ENCODE data around the gene IFT43. TPM values are rescaled to one million over a fixed set of nuclear protein-coding genes. Genes with fewer than 3 reads are reported as not detected.

Gene IFT43
- total RNA-seq, 1 donor from 2014 or later = 15.8 TPM

DNA sequence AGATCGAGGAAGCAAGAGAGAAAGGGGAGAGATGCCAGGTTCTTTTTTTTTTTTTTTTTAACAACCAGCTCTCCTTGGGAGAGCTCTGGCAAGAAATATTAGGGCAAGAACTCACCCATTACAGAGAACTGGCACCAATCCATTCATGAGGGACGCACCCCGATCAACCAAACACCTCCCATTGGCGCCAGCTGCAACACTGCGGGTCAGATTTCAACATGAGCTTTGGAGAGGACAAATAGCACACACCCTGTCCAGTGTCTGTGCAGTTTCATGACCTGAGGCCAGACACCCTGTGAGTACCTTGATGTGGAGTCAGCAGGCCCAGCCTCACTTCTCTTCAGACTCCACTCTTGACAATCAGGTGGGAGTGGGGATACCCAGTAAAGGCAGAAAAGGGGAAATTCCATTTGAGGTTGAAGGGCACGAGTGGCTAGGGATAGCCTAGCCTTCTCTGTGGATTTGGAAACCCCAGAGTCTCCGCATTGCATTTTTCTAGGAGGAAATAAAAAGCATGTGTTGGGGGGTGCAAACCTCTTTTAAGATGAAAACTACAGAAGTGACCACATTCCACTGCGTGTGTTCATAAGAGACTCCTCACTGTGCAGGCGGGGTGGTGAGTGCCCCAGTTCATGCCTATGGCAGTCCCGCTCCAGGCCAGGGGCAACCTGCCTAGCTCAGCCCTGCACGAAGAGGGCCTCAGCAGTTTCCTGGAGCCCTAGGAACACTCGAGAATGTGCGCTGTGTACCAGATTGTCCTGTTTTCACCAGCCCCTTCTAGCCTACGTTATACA lies 123.7 kb downstream of the IFT43 start:
- no peak overlapping the region for H3K4me3 Mint-ChIP-seq
- no peak for ATAC-seq (ENCODE audit: low read depth)
- ChIA-PET CTCF (no interaction called here), POLR2A (no interaction called here)
- H3K27ac Mint-ChIP-seq = no peak overlapping the region
- H3K9me3 Mint-ChIP-seq = peaks cover 4% of the 10 kb centered on the region
- no peaks in the 10 kb centered on the region for H3K36me3 Mint-ChIP-seq (ENCODE audit: low read depth)
- intact Hi-C loops (cut with micrococcal nuclease) = no loop called here
- peaks cover 18% of the 10 kb centered on the region for H3K27me3 Mint-ChIP-seq
- TF ChIP-seq, protein P1, sequence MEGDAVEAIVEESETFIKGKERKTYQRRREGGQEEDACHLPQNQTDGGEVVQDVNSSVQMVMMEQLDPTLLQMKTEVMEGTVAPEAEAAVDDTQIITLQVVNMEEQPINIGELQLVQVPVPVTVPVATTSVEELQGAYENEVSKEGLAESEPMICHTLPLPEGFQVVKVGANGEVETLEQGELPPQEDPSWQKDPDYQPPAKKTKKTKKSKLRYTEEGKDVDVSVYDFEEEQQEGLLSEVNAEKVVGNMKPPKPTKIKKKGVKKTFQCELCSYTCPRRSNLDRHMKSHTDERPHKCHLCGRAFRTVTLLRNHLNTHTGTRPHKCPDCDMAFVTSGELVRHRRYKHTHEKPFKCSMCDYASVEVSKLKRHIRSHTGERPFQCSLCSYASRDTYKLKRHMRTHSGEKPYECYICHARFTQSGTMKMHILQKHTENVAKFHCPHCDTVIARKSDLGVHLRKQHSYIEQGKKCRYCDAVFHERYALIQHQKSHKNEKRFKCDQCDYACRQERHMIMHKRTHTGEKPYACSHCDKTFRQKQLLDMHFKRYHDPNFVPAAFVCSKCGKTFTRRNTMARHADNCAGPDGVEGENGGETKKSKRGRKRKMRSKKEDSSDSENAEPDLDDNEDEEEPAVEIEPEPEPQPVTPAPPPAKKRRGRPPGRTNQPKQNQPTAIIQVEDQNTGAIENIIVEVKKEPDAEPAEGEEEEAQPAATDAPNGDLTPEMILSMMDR (IDR thresholded peaks at IDR 0.05) = no peak
- no peaks in the 10 kb centered on the region for H3K4me1 Mint-ChIP-seq
- DNase-seq = no peak

DNA sequence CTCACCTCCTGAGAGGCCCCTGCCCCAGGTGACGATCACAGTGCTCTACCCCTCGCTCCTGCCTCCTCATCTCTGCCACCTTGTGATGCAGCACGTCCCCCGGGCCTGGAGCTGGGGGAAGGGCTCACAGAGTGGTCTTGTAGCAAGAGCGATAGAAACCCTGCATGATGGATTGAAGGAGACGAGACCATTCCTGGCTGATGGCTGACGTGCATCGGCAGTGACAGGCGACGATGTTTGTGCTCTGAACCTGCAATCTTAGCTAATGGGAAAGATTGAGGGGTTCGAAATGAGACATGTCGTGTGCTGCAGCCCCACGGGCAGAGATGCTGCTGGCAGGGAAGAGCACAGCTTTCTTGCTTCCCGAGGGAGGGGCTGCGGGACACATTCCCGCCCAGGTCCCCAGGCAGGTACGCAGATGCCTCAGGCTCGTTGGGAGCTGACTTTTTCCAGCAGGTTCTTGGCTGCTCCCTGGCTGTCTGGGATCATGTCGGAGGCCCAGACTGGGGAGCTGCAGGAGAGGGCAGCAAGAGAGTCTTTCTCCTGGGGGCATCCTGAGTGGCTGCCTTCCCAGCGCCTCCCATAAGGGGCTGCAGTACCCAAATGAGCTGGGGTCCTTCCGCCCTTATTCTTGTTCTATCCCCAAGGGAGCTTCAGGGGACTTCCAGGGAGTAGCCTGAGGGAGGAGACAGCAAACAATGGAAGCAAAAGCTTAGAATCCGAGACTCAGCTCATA lies 127.5 kb downstream of the IFT43 start:
- Mint-ChIP-seq H3K9me3 (peaks cover 4% of the 10 kb centered on the region), H3K36me3 (ENCODE audit: low read depth) (no peaks in the 10 kb centered on the region), H3K4me1 (no peaks in the 10 kb centered on the region), H3K4me3 (no peak overlapping the region), H3K27me3 (peaks cover 27% of the 10 kb centered on the region), H3K27ac (no peak overlapping the region)
- intact Hi-C loops (cut with micrococcal nuclease) = no loop called here
- TF ChIP-seq, protein P1 (IDR thresholded peaks at IDR 0.05) = no peak
- POLR2A ChIA-PET = no interaction called here
- CTCF ChIA-PET = no interaction called here
- DNase-seq (no peak), ATAC-seq (ENCODE audit: low read depth) (no peak)

DNA sequence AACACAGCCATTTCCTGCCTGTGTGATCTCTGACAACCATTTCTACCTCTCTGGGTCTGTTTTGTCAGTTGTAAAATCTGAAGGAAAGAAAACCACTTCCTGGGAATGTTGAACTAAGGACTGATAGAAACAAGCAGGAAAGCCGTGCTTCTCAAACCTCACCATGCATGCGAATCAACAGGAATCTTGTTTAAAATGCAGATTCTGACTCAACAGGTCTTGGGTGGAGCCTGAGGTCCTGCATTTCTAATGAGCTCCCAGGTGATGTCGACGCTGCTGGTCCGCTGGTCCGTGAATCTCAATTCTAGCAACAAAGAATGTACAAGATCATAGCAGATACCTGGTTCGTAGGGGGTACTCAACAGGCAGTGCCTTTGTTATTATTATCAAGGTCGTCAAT lies 128.1 kb downstream of the IFT43 start:
- Mint-ChIP-seq H3K36me3 (ENCODE audit: low read depth) (no peaks in the 10 kb centered on the region), H3K27ac (no peak overlapping the region), H3K27me3 (peaks cover 27% of the 10 kb centered on the region), H3K4me3 (no peak overlapping the region), H3K9me3 (peaks cover 2% of the 10 kb centered on the region), H3K4me1 (no peaks in the 10 kb centered on the region)
- ChIA-PET POLR2A (no interaction called here), CTCF (no interaction called here)
- ATAC-seq (ENCODE audit: low read depth) (no peak), DNase-seq (no peak)
- intact Hi-C loops (cut with micrococcal nuclease) = no loop called here
- TF ChIP-seq, protein P1 (IDR thresholded peaks at IDR 0.05) = no peak

DNA sequence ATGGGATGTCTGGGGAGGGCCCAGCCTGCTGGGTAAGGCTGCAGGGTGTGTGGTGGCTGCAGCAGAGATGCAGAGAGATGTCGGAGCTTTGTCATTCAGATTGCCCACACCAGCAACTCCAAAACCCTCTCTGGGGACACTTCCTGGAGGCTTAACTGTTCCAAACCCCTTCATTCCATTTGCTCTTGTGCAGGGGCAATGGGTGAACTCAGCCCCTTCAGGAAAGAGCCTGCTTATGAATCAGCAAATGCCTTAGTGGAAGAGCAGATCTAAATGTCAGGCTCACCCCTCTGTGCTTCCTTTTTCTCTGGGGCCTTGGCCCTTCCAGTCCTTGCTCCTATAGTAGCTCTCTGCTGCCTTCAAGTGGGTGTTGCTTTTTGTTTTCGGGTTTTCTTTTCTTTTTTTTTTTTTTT lies 129.5 kb downstream of the IFT43 start:
- DNase-seq = no peak
- intact Hi-C loops (cut with micrococcal nuclease) = no loop called here
- Mint-ChIP-seq H3K36me3 (ENCODE audit: low read depth) (no peaks in the 10 kb centered on the region), H3K4me1 (no peaks in the 10 kb centered on the region), H3K27ac (no peak overlapping the region), H3K27me3 (peaks cover 27% of the 10 kb centered on the region), H3K9me3 (no peaks in the 10 kb centered on the region), H3K4me3 (no peak overlapping the region)
- TF ChIP-seq, protein P1 (IDR thresholded peaks at IDR 0.05) = no peak
- ATAC-seq (ENCODE audit: low read depth) = no peak
- POLR2A ChIA-PET = no interaction called here
- CTCF ChIA-PET = no interaction called here

DNA sequence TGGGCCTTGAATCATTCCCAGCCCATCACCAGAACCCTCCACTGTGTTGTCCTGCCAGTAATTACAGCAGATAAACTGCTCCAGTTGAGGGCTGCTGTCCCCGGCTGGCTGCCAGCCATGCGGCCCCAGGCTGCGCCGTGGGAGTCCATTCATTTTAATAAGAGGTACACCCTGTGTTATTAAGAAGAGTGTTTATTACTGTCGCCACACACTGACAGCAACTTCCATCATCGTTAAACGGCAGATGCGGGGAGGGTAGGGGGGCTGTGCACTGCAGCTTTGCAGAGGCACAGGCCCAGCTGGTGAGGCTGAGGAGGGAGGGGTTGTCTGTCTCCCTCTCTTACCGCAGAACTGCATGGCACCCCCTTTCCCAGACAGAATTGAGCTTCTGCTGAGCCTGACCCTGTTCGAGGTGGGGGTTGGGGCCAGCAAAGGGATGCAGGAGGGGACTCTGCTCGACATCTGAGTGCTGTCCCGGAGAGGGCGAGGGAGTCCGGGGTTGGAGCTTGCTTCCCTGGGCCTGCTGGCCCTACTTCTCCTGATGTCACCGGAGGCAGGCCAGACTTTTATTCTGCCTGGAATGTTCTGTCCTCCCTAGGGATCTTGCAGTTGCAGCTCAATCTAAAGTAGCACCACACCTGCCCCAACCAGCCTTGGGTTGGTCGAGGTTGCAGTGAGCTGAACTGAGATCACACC lies 132.4 kb downstream of the IFT43 start:
- no peaks in the 10 kb centered on the region for H3K4me1 Mint-ChIP-seq
- ATAC-seq (ENCODE audit: low read depth) (no peak), DNase-seq (no peak)
- H3K4me3 Mint-ChIP-seq = no peak overlapping the region
- H3K27ac Mint-ChIP-seq = no peak overlapping the region
- ChIA-PET POLR2A (no interaction called here), CTCF (no interaction called here)
- no peaks in the 10 kb centered on the region for H3K36me3 Mint-ChIP-seq (ENCODE audit: low read depth)
- intact Hi-C loops (cut with micrococcal nuclease) = no loop called here
- TF ChIP-seq, protein P1 (IDR thresholded peaks at IDR 0.05) = no peak
- no peaks in the 10 kb centered on the region for H3K9me3 Mint-ChIP-seq
- peaks cover 22% of the 10 kb centered on the region for H3K27me3 Mint-ChIP-seq

Measured in activated B cell treated with CpG ODN at 0.5 μM for 24 hours (primary cell).